NOMO-1 treated with dmso at 0.1 percent for 144 hours (cell line): ENCODE results near the gene ZFHX3.
A peak's percentile ranks its signal among the peaks of the same experiment; 100 is the strongest.

Experiments used
- DNase-seq: peaks from one replicate; lab custom pipeline; 2025; ENCODE audit not compliant: unreplicated experiment; lab: John Stamatoyannopoulos, UW

Gene ZFHX3

GRCh38 chr16:72811188-72811720 is 236.7 kb downstream of the ZFHX3 start:
- no peak for DNase-seq

DNA sequence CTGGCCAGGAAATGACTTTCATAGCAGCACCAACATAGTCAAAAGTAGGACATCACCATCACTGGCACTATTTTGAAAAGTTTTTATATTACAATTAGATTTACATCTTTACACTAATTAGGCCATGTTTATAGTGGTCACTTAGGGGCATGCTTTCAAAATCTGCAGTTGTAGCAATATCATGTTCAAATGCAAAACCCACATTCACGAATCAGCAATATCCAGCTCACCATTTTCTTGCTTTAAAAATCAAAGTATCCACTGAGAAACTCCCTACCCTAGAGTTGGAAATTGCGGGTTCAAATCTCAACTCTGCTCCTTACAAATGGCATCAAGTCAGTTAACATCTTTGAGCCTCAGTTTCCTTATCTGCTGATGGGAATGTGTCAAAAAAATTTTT is 237.4 kb downstream of the ZFHX3 start:
- DNase-seq = no peak

- no peak for DNase-seq
These were observed 238.5 kb downstream of the ZFHX3 start for GRCh38 chr16:72809446-72809845.

DNA sequence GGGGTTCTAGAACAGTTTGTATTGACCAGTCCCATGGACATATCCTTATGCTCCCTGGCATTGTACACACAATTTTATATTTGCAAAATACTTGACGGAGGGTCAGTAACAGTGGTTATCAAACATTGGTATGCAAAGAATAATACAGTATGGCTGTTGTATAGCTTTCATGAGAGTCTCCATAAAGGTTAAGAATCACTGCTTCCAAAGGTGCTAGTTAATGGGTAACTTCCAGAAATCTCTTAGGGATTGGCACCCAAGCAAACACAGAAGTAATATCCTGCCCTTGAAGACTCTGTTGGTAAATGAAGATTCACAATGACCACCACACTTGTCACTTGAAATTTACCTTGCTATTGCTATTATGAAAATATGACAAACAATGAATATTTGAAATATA is 239.2 kb downstream of the ZFHX3 start:
- DNase-seq = no peak

DNA sequence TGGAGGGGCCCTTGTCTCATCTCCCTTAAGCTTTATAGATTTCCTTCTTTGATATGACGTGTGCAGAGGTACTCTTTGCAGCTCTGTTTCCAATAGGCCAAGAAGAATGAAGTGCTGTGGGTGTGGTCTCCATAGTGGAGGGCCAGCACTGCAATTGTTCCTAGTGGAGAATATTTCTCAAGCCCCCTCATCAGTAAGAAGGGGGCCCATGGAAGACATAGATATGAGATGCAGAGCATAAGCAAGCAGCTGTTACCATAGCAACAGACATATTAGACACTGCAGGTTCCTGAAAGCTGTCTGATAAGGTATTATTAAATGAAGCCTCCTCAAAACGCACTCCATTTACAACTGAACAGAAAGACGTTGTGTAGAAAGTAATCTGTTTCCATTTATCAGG is 240.7 kb downstream of the ZFHX3 start:
- DNase-seq = no peak

- no peak for DNase-seq
These were observed 242.4 kb downstream of the ZFHX3 start for GRCh38 chr16:72805486-72805885.

DNA sequence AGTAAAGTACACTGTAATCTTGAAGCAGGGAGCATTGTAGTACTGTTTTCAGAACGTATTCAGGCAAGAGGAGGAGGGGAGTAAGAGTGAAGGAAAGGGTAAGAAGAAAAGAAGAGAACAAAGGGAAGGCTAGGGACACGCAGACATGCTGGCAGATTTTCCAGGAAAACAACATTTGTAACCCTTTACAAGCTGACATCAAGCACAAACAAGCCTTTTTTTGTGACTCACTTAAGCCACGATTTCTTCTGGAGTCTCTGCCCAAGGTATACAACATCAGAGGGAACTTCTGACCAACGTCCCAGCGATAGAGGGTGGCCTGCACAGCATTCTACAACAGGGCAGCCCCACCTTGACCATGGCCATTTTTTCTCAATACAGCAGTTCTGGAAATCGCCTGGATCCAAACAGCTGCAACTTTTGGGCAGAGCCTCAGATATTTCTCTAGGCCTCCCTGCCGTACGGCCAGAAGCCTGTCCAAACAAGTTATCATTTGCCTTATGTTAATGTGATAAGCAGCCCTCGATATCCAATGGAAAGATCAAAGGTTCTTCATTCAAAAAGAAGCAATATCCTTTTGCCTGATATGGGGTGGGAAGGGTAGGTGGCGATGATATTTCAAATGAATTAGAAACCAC is 247.3 kb downstream of the ZFHX3 start:
- no peak for DNase-seq

DNA sequence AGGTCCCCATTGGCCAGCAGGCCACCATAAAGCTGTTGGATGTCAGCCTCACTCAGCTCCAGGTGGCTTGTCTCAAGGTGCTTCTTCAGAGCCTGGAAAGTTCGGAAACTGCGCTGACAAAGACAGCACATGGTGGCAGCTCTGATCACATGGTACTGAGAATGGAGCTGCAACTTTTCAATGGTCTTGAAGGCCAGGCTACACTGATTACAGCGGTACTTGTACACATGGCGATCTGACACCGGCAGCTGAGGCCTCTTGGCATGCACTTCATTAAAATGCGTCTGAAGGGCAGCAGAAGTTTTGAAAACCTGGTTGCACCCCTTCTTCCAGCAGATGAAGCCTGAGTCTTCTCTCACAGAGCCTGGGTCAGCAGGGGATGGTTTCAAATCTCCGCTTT is 249.7 kb downstream of the ZFHX3 start:
- no peak for DNase-seq

- DNase-seq = no peak
These were observed 250.3 kb downstream of the ZFHX3 start for GRCh38 chr16:72797621-72798020.

- DNase-seq = no peak
These were observed 251.7 kb downstream of the ZFHX3 start for GRCh38 chr16:72796222-72796621.

DNA sequence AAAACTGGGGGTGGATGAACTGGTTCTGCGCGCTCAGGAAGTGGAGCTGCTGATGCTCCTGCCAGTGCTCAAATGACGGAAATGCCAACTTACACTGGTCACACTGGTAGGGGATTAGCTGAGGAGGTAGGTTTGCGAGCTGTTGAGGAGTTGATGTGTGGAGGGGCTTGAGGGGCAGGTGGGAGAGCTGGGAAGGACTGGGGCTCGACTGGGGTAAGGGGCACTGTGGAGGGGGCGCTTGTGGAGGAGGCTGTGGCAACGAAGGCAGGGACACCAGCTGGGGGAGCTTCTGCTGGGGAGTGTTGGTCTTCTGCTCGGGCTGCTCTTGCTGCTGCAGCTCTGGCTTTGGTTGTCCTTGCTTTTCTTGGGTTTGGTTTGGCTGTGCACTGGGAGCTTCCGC is 252.9 kb downstream of the ZFHX3 start:
- DNase-seq = no peak

- no peak for DNase-seq
These were observed 253.6 kb downstream of the ZFHX3 start for GRCh38 chr16:72794319-72794718.

DNA sequence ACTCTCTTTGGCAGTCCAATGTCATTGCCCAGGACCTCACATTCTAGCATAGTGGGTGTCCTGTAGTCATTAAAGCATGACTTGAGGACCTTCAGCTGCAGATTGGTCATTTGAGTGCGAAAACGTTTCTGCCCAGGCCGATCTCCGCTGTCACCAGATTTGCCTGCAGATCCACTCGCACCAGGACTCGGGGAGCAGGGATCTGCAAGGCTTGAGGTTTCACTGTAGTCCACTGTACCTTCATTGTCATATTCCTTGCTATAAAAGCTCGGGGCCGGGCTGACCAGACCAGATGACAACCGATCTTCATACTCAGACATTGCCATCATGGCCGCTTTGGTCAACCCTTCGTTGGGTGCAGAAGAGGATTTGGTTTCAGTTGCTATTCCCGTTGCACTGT is 254.2 kb downstream of the ZFHX3 start:
- DNase-seq = no peak

DNA sequence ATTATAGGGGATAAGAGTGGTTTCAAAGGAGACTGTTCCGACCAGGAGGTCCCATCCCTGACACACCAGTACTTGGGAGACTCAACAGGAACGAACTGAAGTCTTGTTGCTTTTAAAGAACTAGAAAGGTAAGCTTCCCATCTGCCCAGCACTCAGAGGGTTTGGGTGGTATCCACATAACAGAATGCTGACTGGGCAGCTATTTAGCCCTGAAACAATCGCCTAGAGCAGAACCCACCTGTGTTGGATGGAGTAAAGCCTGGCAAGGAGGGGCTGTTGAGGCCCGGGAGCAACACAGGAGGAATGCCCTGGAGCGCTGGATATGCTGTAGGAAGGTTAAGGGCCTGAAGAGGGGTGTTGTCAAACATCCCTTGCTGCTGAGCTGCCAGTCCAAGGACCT is 254.9 kb downstream of the ZFHX3 start:
- no peak for DNase-seq

DNA sequence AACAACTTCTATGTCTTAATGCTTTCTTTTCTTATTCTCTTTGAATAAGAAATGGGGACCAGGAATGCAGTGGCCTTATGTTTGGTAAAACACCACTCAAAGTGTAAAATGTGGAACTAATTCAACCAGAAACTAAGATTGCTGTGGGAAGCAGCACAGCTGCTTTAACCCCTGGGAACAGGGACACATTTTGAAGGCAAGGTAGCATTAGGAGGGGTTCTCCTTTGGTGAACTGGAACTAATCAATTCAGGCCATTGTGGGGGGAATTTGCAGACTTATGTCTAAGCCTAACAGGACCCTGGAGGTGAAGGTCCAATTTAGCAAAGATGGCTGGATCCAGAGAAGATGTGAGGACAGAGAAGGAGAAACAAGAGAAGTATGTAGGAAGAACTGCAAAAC is 256.1 kb downstream of the ZFHX3 start:
- DNase-seq = no peak

DNA sequence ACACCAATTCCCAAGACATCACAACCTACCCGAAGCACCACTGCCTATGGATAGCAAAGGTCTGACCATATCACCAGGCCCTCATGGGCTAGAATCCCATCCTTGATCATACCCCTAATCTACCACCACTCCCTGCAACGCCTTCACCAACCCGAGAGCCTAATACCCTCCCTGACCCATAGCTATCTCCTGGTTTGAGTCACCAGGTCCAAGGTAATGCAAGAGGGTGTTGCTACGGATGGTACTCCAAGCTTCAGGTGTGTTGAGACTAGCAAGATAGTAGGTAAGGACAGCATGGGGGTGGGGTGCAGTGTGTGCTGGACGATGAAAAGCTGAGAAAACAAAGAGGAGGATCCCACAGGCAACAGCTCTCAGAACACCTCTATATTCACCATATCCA is 258.0 kb downstream of the ZFHX3 start:
- no peak for DNase-seq

- DNase-seq = no peak
These were observed 258.5 kb downstream of the ZFHX3 start for GRCh38 chr16:72789465-72789864.

- DNase-seq = no peak
These were observed 259.6 kb downstream of the ZFHX3 start for GRCh38 chr16:72788269-72788809.

DNA sequence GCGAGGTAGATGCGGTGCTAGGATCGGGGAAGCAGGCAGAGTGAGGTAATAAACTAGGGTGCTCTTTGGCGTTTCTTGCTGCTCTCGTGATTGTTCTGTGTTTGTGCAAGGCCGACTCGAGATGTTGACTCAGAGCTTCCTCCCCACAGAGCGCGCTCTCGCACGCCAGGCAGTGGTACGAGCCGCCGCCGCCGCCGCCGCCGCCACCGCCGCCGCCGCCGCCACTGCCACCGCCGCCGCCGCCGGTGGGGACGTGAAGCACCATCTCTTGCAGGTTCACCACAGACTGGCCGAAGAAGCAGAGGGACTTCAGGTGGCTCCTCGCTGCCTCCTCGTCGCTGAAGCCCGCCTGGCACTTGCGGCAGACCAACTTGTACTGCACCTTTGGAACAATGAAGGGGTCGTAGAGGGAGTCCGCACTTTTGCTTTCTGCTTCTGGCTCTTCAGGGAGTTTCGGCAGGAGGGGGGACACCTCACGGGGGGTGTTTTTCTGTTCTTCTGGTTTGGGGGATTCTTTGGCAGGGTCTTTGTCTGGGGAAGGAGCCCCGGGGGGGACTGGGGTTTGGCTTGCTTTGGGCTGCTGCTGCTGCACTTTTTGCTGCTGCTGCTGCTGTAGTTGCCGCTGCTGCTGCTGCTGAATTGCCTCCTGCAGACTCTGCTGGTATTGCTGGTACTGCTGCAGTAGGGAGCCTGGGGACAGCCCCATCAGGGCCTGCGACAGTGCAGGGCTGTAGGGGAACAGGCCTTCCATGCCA is 260.2 kb downstream of the ZFHX3 start:
- peak; percentile 88 for DNase-seq

GRCh38 chr16:72787130-72787513 is 260.8 kb downstream of the ZFHX3 start:
- no peak for DNase-seq

DNA sequence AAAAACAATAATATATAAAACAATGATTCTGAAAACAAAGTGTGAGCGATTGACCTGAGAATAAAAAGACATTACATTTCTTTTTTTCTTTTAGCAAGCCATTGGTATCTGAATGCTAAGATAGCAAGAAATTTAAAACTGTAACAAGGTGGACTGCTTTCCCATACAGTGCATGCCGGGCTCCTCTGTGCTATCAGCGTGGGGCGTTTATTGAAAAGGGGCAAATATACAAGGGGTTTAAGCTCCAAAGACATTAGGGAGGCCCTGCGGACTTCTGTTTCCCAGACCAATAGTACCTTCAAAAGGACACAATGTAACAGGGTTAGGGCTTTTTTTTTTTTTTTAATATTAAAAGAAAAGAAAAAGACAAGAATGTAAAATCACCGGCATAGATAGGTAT is 261.3 kb downstream of the ZFHX3 start:
- DNase-seq = no peak

- DNase-seq = no peak
These were observed 262.0 kb downstream of the ZFHX3 start for GRCh38 chr16:72785886-72786285.
